RKO (cell line): ENCODE data around the gene NAXE.
A peak's percentile ranks its signal among the peaks of the same experiment; 100 is the strongest.
"Not testable (repeated sequence)": the region's sequence is repeated elsewhere in the genome, so short reads cannot be mapped to it uniquely, and the experiment has no call there.

ENCODE experiments used
- DNase-seq: peaks from one replicate; pipeline ENCODE4 v3.0.0-alpha.2; 2016; ENCODE audit warnings: low spot score

Gene NAXE

DNA sequence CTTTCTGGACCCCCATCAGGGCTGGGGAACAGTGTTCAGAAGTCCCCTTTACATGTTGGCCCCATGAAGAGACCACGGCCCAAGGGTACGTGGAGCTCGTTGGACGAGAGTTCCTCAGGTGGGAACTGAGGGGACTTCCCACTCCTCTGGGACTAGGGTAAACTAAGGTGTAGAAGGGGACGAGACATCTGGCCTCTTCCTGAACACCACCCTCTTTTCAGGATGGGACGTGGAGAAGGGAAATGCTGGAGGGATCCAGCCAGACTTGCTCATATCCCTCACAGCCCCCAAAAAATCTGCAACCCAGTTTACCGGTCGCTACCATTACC, 2.0 kb downstream of the NAXE start:
- DNase-seq, result no peak

DNA sequence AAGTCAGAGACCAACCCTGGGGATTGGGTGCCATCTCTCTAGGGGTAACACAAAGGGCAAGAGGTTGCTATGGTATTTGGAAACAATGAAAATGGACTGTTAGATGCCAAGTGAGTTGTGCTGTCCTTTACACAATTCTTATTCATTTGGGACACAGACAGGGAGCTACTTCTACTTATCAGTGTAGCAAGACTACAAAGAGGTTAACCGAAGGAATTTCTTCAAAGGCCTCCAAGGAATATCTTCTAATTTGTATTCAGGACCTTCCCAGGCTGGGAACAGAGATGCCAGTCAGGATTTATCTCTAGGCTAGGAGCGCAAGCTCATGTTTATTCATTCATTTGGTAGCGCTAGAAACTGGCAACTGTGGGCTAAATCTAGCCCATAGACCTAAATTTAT, 2.6 kb downstream of the NAXE start:
- DNase-seq, result no peak

DNA sequence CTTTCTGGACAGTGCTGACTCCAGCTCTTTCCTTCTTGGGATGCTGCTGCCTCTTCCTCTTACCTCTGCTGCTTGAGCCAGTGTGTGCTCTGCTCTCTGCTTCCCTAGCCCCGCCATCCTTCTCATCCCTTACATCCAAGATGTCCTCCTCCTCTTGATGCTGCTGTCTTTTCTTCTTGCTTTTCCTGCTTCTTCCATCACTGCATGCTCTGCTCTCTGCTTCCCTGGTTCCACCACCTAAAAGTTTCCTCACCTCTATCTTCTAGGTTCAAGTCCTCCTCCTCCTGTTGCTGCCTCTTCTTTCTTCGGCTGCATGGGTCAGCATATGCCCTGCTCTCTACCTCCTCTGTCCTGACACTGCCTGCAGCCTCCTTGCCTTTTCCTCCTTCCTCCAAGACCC, 3.4 kb downstream of the NAXE start:
- DNase-seq, result no peak

DNA sequence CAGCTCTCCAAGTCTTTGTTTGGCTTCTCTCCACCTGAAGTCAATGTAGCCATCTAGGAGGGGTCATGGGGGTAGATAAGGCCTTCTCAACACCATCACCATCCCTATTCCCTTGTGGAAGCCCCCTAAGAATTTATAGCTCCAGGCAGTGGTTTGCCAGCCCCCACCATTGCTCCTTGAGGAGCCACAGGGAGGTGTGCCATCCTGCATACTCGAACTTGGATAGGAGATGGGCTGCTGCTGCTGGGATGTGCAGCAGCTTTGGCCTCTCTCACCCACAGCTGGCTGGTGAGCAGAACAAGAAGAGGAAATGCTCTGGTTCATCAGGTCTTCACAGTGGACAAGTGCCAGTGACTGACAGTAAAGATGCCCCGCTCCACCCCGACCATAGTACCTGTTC, 4.8 kb downstream of the NAXE start:
- no peak for DNase-seq

DNA sequence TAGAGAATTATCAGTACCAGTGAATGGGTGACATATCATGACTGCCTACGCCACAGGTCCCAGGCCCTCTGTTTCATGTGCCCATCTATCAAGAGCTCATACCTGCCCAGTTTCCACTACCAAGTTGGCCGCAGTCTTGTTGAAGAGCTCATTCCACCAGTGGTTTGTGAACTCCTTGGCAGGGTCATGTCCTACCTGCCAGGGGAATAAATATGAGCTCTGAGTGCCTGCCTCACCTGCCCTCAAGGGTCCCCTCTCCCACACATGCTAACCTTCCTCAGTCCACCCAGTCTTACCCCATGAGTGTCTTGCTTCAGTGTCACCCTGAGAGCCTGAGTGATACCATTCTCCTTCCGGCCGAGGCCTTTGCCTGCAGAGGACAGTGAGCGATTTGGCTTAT, 6.5 kb downstream of the NAXE start:
- no peak for DNase-seq

DNA sequence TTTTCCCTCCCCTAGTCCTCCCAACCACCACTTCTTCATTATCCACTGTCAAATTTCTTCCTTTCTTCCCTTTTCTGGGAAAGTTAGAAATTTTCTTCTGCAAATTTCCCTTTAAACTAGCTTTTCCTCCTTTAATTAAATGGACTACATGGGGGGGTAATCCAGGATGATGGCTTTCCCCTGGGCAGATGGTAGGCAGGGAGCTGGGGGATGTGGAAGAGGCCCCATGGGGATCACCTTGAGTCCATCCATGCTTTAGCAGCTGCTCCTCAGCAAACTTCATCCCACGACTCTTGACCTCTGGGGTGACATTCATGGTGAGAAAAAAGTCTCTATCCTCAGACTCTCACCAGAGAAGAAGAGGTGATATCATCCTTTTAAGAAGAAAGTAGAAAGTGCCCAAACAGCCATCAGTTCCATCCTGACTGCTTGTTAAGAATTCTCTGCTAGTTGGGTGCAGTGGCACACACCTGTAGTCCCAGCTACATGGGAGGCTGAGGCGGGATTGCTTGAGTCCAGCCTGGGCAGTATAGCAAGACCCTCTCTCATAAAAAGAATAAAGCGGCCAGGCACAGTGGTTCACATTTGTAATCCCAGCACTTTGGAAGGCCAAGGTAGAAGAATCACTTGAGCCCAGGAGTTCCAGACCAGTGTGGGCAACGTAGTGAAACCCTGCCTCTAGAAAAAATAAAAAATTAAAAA, 7.3 kb downstream of the NAXE start:
- DNase-seq, result no peak

DNA sequence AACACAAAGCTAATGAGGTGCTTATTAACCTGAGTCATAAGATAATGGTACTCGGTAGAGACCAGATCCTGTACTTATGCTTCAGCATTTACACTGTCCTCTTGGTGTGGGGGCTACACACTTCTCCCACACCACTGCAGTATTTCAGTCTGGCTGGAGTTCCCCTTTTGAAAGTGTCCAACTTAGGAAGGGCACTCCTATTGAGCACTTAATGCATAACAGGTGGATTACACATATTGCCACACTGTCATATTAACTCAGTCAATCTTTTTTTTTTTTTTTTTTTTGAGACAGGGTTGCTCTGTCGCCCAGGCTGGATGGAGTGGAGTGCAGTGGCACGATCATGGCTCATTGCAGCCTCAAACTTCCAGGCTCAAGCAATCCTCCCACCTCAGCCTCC, 8.2 kb downstream of the NAXE start:
- DNase-seq, result peak; percentile 84

DNA sequence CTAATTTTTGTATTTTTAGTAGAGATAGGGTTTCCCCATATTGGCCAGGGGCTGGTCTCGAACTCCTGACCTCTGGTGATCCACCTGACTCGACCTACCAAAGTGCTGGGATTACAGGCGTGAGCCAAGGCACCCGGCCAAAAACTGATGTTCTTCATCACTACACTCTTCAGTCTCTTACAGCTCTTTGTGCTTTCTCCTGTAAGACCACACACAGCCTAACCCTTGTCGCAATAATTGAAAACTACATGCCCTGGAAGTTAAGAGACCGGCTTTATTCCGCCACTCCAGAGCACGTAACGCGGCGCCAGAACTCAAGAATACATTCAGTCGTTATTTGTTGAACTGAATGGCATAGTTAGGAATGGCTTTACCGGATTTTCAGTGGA, 9.2 kb downstream of the NAXE start:
- peak; percentile 44 for DNase-seq

DNA sequence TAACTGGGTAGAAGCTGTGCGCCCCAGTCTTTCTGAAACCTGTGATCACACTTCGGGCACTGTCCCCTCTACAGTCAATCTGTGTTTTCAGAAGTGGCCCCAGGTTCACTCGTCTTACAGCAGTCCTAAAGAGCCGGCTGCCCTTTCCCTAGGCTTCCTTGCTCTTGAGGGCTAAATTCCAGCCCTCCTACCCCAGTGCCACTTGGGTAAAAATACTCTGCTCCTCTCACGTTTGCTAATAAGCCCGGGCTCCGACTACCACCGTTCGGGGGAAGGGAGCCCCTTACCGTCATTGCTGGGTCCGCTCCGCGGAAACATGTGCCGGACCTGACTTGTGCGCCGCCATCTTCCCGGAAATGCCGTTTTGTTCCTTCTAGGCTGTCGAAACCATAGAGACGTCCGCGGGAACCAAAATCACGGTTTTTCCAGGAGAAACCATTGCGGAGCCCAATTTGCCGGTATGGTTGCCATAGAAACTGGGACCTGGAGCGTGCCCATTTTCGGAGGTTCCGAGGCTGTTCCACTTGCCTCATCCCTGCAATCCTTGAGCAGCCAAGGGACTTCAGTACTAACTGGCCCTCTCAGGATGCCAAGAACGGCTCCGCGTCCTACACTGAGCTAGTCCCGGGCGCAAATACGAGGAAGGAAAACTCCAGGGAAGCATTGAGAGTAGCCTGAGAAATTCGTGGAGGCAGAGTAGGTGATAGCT, 9.7 kb downstream of the NAXE start, which contains the start of gene GPATCH4:
GPATCH4 (minus strand) TSS at position 358 of the 709 bp plus-strand sequence.
- peak; percentile 94 for DNase-seq

DNA sequence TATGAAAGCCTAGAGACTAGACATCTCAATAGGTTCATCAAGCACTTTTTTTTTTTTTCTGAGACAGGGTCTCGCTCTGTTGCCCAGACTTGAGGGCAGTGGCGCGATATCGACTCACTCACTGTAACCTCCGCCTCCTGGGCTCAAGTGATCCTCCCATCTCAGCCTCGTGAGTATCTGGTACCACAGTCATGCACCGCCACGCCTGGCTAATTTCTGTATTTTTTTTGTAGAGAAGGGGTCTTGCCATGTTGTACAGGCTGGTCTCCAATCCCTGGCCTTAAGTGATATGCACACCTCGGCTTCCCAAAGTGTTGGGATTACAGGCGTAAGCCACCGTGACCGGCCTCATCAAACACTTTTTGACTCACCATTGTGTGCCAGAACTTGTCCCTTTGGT, 10.3 kb downstream of the NAXE start:
- DNase-seq, result no peak

DNA sequence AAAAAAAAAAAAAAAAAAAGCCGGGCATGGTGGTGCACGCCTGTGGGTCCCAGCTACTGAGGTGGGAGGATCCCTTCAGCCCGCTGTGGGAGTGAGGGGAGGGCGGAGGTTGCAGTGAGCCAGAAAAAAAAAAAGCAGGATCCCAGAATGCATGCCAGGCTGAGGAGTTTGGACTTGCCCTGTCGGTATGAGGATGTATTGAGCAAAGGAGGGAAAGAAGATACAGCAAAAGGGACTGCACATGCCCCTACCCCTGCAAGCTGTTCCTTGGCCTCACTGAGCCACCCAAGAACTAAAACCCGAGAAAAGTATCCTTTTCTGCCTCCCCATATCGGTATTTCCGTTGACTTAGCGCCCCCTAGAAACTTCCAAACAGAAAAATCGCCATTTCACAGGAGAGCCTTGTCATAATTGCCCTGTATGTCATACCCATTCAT, 11.0 kb downstream of the NAXE start:
- DNase-seq, result peak; percentile 32

DNA sequence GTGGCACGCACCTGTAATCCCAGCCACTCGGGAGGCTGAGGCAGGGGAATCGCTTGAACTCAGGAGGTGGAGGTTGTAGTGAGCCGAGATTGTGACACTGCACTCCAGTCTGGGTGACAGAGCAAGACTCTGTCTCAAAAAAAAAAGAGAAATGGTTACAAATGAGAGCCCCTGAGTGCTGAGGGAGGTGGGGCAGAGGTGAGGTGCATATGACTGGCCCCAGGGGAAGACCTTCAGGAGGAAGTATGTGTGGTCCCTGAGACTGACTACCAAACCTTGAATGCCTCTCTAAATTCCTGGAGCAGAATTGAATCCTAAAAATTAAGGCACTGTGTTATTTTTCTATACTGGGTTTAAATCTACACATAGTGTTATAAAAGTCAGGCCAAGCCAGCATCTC, 15.8 kb downstream of the NAXE start:
- DNase-seq, result not testable (repeated sequence)

DNA sequence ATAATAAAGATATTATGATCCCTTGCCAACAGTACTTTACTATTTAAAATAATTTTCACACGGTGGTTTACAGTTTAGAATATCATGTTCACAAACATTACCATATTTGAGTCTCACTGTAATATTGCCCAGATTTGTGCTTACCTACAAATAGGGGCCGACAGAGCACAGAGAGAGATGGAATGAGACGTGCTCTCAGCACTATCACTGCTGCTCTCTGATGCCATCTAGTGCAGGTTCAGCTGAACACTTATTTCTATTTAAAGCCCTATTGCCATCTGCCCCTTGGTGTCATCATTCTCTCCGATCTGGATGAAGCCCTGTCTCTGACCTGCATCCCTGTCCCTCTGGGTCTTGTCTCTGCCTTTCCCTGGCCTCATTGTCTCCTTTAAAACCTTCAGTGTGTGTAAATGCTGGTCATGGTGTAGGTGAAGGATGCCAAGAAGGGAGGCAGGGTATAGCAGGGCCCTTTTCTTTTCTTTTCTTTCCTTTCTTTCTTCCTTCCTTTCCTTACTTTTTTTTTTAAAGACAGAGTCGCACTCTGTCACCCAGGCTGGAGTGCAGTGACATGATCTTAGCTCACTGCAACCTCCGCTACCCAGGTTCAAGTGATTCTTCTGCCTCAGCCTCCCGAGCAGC, 16.6 kb downstream of the NAXE start:
- DNase-seq, result peak; percentile 90

DNA sequence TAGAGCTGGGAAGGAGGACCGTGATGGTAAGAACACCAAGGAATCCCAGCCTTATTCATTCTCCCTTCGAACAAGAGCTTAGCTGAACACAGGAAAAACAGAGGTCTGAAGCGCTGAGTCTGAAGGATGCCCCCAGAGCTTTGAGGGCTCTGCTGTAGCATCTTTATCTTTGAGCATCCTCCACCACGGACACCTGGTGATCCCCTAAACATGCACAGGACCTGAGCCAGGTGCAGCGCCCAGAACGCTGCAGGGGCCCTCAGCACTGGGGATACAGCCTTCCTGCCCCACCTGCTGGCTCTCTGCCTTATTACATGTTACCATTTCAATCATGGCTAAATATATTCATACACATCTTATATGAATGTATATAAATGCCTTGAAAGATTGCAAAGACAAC, 17.4 kb downstream of the NAXE start:
- DNase-seq, result peak; percentile 65

DNA sequence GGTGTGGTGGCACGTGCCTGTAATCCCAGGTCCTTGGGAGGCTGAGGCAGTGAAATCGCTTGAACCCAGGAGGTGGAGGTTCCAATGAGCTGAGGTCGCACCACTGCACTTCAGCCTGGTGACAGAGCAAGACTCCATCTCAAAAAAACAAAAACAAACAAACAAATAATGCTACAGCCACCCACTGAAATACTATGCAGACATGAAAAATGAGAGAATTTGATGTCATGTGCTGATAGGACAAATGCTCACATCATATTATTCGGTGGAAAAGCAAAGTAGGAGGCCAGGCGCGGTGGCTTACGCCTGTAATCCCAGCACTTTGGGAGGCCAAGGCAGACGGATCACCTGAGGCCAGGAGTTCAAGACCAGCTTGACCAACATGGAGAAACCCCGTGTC, 18.5 kb downstream of the NAXE start:
- DNase-seq, result not testable (repeated sequence)

DNA sequence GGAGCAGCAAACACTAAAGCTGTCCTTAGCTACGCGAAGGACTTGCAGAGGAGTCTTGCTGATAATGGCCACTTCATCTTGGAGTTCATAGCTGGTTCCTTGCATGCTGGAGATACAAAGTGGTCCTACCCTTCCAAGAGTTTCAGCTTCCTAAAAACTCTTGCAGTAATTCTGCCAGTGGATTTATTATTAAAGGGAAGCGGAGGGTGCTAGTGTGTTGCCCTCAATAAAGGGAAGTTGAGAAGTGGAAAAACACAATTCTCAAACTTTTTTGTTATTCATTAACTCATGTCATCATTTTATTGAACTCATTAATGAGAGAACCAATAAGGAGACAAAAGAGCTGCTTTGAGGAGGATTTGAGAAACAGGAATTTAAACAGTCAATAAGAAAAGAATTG, 21.1 kb downstream of the NAXE start:
- DNase-seq, result no peak

DNA sequence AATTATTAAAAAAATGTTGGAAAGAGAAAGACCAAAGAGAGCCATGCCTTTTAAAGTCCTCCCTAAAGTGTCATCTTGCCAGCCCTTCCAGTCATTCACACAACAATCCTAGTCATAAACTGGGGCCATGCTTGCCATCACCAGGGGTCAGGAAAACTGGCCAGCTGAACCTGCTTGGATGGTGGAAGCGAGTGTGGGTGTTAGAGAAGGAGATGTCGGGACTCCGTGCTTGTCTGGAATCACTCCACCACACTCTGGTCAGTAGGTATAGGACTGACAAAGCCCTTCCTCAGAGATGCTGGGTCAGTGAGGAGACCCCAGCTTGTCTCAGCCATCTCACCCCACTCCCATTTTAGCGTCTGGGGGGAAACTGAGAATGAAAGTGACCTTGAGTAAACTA, 24.4 kb downstream of the NAXE start:
- DNase-seq, result no peak

DNA sequence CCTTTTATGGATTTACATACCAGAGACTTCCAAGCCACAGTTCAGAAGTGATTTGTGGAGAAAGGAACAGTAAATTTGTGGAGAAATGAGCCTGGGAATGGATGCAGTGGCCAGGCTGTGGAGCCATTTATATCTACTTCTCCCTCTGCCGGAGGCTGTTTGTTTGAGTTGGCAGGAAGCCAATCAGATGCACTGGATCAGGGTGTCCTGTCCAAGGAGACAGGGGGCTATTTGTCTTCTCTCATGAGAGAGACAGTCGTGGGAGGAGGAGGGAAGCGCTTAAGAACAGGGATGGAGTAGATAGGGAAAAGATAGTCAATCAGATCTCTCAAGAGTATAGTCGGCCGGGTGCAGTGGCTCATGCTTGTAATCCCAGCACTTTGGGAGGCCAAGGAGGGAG, 24.9 kb downstream of the NAXE start:
- DNase-seq, result no peak

DNA sequence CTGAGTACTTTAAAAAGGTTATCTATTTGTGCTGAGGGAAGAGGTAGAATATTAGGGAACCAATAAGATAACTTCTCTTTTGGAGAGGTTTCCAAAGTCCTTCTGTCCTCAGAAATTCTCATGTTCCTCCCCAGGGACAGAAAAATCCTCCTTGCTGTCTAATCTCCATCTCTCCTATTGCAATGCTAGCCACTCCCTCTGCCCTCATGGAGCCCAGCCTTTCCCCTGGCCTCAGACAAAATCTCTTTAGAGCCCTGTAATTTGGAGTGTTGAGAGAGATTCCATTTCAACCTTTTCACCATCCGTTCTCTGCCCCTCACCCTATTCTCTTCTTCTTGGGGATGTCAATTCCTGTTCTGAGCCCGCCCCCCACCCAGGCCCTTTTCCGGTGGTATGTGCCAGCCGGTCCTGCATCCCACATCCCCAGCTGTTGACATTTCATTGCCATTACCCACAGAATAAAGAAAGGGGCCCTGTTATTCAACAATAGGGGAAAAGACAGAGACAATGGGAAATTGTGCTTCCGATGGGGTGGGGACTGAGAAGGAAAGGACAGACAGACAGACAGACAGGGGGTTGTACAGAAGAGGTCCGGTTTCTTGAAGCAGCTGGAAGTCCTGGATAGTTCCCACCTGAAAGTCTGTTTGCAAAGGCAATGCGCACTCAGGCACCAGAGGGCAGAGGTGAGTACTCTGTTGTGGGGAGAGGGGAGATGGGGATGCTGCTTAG, 27.4 kb downstream of the NAXE start, which contains the start of gene HAPLN2:
HAPLN2 (plus strand) TSS at position 563 of the 729 bp plus-strand sequence. CDS start 4,076 bp downstream, outside the sequence.
- no peak for DNase-seq

DNA sequence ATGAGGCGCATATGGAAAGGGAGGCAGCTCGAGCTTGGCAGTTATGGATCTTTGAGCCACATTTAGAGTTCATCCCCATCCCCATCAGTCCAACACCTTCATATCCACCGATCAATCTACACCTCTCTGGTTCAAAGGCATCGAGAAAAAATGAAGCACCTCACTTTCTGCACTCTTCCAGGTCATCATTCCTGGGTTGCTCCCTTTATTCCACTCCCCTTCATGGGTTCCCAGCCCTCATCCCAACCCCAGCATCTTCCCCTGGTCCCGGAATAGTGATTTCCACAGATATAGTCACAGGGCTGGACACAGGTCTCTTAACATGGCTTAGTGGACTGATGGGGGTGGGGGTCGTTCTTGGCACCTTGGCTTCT, 28.0 kb downstream of the NAXE start:
- no peak for DNase-seq

DNA sequence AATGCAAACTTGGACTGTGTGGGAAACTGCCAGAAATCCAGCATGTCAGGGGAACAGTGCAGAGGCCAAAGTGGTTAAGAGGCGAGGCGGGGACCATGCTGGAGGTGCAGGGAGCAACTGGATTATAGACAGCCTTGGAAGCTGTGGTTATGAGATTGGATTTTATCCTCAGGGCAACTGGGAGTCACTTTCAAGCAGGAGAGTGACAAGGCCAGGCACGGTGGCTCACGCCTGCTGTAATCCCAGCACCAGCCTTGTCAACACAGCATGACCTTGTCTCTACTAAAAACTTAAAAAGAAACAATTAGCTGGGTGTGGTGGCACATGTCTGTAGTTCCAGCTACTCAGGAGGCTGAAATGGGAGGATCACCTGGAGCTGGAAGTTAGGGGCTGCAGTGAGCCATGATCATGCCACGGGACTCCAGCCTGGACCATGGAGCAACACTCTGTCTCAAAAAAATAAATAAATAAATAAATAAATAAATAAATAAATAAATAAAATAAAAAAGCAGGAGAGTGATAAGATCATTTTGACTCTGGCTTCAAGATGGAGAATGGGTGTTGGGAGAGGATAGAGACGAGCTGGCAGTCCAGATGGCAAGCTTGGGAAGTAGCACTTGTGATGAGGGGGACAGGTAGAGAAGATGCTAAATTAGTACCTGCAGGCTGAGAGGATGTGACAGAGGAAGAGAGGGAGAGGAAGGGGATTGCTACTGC, 31.2 kb downstream of the NAXE start:
- DNase-seq, result no peak
